ENCODE measurements around the gene IFNL4. TPM values are rescaled to one million over a fixed set of nuclear protein-coding genes. Genes with fewer than 3 reads are reported as not detected.

IFNL4 gene
- total and polyA plus RNA-seq, 4 donors = not detected

GRCh38 chr19:39284032-39284431 lies 35.4 kb upstream of the IFNL4 start:
- H3K9ac ChIP-seq (ENCODE audit: low read depth in 1 of 2, low read length in 2 of 2) = no peak overlapping the region
- H3K36me3 ChIP-seq (ENCODE audit: control insufficient read depth in 4 of 4, insufficient read depth in 3 of 4, low read depth in 1 of 4, low read length in 3 of 4) = no peaks in the 10 kb centered on the region
- H3K27ac ChIP-seq (ENCODE audit: low read depth in 1 of 2, low read length in 2 of 2) = no peak overlapping the region
- DNase-seq (ENCODE audit: low spot score) = no peak
- 83% methylated on average over 1 of the region's 1 CpG for WGBS
- no peaks in the 10 kb centered on the region for H3K27me3 ChIP-seq (ENCODE audit: control insufficient read depth in 4 of 4, insufficient read depth in 4 of 4, low read length in 3 of 4)
- no peaks in the 10 kb centered on the region for H3K4me1 ChIP-seq (ENCODE audit: control insufficient read depth in 4 of 4, insufficient read depth in 4 of 4, low read length in 3 of 4)
- no peak overlapping the region for H3K4me3 ChIP-seq (ENCODE audit: low read depth in 1 of 3, low read length in 3 of 3)
- TF ChIP-seq, protein P1, sequence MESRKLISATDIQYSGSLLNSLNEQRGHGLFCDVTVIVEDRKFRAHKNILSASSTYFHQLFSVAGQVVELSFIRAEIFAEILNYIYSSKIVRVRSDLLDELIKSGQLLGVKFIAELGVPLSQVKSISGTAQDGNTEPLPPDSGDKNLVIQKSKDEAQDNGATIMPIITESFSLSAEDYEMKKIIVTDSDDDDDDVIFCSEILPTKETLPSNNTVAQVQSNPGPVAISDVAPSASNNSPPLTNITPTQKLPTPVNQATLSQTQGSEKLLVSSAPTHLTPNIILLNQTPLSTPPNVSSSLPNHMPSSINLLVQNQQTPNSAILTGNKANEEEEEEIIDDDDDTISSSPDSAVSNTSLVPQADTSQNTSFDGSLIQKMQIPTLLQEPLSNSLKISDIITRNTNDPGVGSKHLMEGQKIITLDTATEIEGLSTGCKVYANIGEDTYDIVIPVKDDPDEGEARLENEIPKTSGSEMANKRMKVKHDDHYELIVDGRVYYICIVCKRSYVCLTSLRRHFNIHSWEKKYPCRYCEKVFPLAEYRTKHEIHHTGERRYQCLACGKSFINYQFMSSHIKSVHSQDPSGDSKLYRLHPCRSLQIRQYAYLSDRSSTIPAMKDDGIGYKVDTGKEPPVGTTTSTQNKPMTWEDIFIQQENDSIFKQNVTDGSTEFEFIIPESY (IDR thresholded peaks at IDR 0.05) = no peak
- no peak for TF ChIP-seq FOXA1 (IDR thresholded peaks at IDR 0.05)
- H3K9me3 ChIP-seq (ENCODE audit: control insufficient read depth in 4 of 4, low read length in 3 of 4) = no peaks in the 10 kb centered on the region

DNA sequence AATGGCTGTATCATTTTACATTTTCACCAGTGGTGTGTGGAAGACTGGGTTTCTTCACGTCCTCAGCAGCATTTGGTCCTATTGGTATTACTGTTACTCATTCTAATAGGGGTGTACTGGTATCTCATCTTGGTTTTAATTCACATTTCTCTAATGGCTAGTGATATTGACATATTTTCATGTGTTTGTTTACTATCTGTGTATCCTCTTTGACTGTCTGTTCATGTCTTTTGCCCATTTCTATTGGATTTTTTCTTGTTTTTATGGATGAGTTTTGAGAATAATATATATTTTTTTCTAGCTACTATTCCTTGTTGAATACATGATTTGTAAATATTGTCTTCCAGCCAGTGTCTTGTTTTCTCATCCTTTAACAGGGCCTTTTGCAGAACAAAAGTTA lies 33.4 kb upstream of the IFNL4 start:
- Histone ChIP-seq H3K9me3 (ENCODE audit: control insufficient read depth in 4 of 4, low read length in 3 of 4) (no peaks in the 10 kb centered on the region), H3K27ac (ENCODE audit: low read depth in 1 of 2, low read length in 2 of 2) (no peak overlapping the region), H3K4me1 (ENCODE audit: control insufficient read depth in 4 of 4, insufficient read depth in 4 of 4, low read length in 3 of 4) (peaks cover 0 to 3% (median 0%) of the 10 kb centered on the region in 4 donors), H3K27me3 (ENCODE audit: control insufficient read depth in 4 of 4, insufficient read depth in 4 of 4, low read length in 3 of 4) (no peaks in the 10 kb centered on the region), H3K36me3 (ENCODE audit: control insufficient read depth in 4 of 4, insufficient read depth in 3 of 4, low read depth in 1 of 4, low read length in 3 of 4) (no peaks in the 10 kb centered on the region), H3K9ac (ENCODE audit: low read depth in 1 of 2, low read length in 2 of 2) (no peak overlapping the region), H3K4me3 (ENCODE audit: low read depth in 1 of 3, low read length in 3 of 3) (no peak overlapping the region)
- no peak for DNase-seq (ENCODE audit: low spot score)
- TF ChIP-seq GABPA (IDR thresholded peaks at IDR 0.05 in 1 of 2, conservative IDR thresholded peaks at IDR 0.05 in 1 of 2) (no peak), TAF1 (conservative IDR thresholded peaks at IDR 0.05) (no peak), EGR1 (IDR thresholded peaks at IDR 0.05; ENCODE audit: low read depth in 2 of 2) (no peak), NR2F2 (IDR thresholded peaks at IDR 0.05) (no peak), FOXA2 (IDR thresholded peaks at IDR 0.05) (no peak), RXRA (IDR thresholded peaks at IDR 0.05) (no peak), HNF4A (conservative IDR thresholded peaks at IDR 0.05) (no peak), SP1 (IDR thresholded peaks at IDR 0.05) (no peak), HNF4G (IDR thresholded peaks at IDR 0.05) (no peak), FOXA1 (IDR thresholded peaks at IDR 0.05) (no peak), JUND (IDR thresholded peaks at IDR 0.05) (no peak)
- TF ChIP-seq, protein P2, sequence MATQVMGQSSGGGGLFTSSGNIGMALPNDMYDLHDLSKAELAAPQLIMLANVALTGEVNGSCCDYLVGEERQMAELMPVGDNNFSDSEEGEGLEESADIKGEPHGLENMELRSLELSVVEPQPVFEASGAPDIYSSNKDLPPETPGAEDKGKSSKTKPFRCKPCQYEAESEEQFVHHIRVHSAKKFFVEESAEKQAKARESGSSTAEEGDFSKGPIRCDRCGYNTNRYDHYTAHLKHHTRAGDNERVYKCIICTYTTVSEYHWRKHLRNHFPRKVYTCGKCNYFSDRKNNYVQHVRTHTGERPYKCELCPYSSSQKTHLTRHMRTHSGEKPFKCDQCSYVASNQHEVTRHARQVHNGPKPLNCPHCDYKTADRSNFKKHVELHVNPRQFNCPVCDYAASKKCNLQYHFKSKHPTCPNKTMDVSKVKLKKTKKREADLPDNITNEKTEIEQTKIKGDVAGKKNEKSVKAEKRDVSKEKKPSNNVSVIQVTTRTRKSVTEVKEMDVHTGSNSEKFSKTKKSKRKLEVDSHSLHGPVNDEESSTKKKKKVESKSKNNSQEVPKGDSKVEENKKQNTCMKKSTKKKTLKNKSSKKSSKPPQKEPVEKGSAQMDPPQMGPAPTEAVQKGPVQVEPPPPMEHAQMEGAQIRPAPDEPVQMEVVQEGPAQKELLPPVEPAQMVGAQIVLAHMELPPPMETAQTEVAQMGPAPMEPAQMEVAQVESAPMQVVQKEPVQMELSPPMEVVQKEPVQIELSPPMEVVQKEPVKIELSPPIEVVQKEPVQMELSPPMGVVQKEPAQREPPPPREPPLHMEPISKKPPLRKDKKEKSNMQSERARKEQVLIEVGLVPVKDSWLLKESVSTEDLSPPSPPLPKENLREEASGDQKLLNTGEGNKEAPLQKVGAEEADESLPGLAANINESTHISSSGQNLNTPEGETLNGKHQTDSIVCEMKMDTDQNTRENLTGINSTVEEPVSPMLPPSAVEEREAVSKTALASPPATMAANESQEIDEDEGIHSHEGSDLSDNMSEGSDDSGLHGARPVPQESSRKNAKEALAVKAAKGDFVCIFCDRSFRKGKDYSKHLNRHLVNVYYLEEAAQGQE (IDR thresholded peaks at IDR 0.05) = no peak
- TF ChIP-seq, protein P3, sequence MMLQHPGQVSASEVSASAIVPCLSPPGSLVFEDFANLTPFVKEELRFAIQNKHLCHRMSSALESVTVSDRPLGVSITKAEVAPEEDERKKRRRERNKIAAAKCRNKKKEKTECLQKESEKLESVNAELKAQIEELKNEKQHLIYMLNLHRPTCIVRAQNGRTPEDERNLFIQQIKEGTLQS (IDR thresholded peaks at IDR 0.05) = no peak
- WGBS = 67% methylated on average over 1 of the region's 1 CpG

- TF ChIP-seq JUND (IDR thresholded peaks at IDR 0.05) = no peak
- TF ChIP-seq SP1 (IDR thresholded peaks at IDR 0.05) = peak; percentile 60
- TF ChIP-seq RAD21 (IDR thresholded peaks at IDR 0.05) = peak in 1 of 2 donors; percentile 22
- TF ChIP-seq YY1 (IDR thresholded peaks at IDR 0.05) = peak; percentile 41
- TF ChIP-seq, protein P3 (IDR thresholded peaks at IDR 0.05) = no peak
- no peak for TF ChIP-seq HNF4G (IDR thresholded peaks at IDR 0.05)
- peak; percentile 40 to 65 for TF ChIP-seq HNF4A (conservative IDR thresholded peaks at IDR 0.05)
- TF ChIP-seq RXRA (IDR thresholded peaks at IDR 0.05) = peak; percentile 37 to 67
- DNase-seq (ENCODE audit: low spot score) = no peak
- 43% methylated on average over 7 of the region's 7 CpGs for WGBS
Observed at GRCh38 chr19:39277598-39277997, 28.9 kb upstream of the IFNL4 start.

More at GRCh38 chr19:39277598-39277997, 28.9 kb upstream of the IFNL4 start:
- Histone ChIP-seq H3K4me3 (ENCODE audit: low read depth in 1 of 3, low read length in 3 of 3) (no peak overlapping the region), H3K9me3 (ENCODE audit: control insufficient read depth in 4 of 4, low read length in 3 of 4) (no peaks in the 10 kb centered on the region), H3K36me3 (ENCODE audit: control insufficient read depth in 4 of 4, insufficient read depth in 3 of 4, low read depth in 1 of 4, low read length in 3 of 4) (no peaks in the 10 kb centered on the region), H3K4me1 (ENCODE audit: control insufficient read depth in 4 of 4, insufficient read depth in 4 of 4, low read length in 3 of 4) (peaks cover 0 to 3% (median 0%) of the 10 kb centered on the region in 4 donors), H3K27ac (ENCODE audit: low read depth in 1 of 2, low read length in 2 of 2) (peak overlapping the region; percentile 51 to 74), H3K27me3 (ENCODE audit: control insufficient read depth in 4 of 4, insufficient read depth in 4 of 4, low read length in 3 of 4) (no peaks in the 10 kb centered on the region), H3K9ac (ENCODE audit: low read depth in 1 of 2, low read length in 2 of 2) (no peak overlapping the region)

Data from liver (tissue), 9 donors.